Peyer's patch (tissue), 4 donors: ENCODE results near the gene STK32B. TPM values are rescaled to one million over a fixed set of nuclear protein-coding genes. Genes with fewer than 3 reads are reported as not detected.

Source experiments
- DNase-seq, 3 donors: peaks; one replicate each; pipeline ENCODE4 v3.0.0-alpha.2; 2017 to 2019
- H3K27ac ChIP-seq, 4 donors: fragments of 200-600 bp; sonication (generic); one replicate each; pipeline ENCODE4 v1.5.1; 2016 to 2019
- H3K27me3 ChIP-seq, 2 donors: fragments of 200-600 bp; sonication (generic); one replicate each; pipeline ENCODE4 v1.5.1; 2019
- H3K36me3 ChIP-seq, 3 donors: fragments of 200-600 bp; sonication (generic); one replicate each; pipeline ENCODE4 v1.5.1; 2016 to 2019
- H3K4me1 ChIP-seq, 4 donors: fragments of 200-600 bp; sonication (generic); one replicate each; pipeline ENCODE4 v1.5.1; 2016 to 2019
- H3K4me3 ChIP-seq, 4 donors: fragments of 200-600 bp; sonication (generic); 1 replicate in 3 of 4; 2 replicates in 1 of 4; pipeline ENCODE4 v1.5.1; 2016 to 2019; ENCODE audit warnings: mild to moderate bottlenecking in 1 of 4
- H3K9me3 ChIP-seq, 4 donors: fragments of 200-600 bp; sonication (generic); one replicate each; pipeline ENCODE4 v1.5.1; 2016 to 2019; ENCODE audit warnings: mild to moderate bottlenecking in 1 of 4
- POLR2A ChIP-seq, 2 donors: fragments of 450-650 bp; IDR thresholded peaks; one replicate each; pipeline ENCODE4 v1.5.1; 2017; ENCODE audit warnings: antibody characterized with exemption in 2 of 2, mild to moderate bottlenecking in 2 of 2, moderate library complexity in 2 of 2
- total RNA-seq, 4 donors: library from RNA; depleted of rRNA; stranded (reverse); fragments of >200 nt; gene quantifications; one replicate each; pipeline ENCODE4 v1.1.0, GENCODE V29; 2016
- TF ChIP-seq, protein P1 (sequence below), 6 experiments: fragments of 450-650 bp in 4 of 6; fragments of 200-600 bp in 2 of 6; sonication (generic) in 1 of 6; IDR thresholded peaks; one replicate each; pipeline ENCODE4 v1.5.1; 2017 to 2019; ENCODE audit warnings: antibody characterized with exemption in 6 of 6, mild to moderate bottlenecking in 3 of 6, moderate library complexity in 1 of 6

Gene STK32B
- total RNA-seq, 4 donors from 2014 or later = 0.35 to 3.3 (median 1.3) TPM

DNA sequence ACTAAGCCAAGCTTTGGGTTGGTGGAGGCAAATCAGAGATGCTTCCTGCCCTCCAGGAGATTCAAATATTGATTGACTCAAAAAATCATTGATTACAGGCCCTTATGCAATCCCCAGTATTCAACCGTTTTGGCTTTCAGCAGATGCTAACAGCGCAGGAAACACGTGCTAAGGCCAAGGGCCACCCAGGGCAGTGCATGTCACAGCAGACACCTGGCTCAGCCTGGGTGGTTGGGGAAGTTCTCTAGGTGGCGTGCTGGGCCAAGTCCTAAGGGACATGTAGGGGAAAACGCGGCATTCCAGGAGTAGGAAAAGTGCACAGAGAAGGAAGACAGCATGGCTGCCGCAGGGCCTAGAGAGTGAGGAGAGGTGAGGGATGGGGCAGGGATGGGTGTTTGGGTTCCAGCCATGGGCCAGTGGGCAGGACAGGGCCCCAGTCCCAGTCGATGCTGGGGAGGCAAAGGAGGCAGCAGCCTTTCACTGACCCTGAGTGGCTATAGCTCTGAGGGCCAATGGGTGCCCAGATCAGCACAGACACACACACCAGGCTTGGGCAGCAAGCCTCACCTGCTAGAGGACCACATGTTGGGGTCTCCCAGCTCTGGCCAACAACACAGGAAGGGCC, 418.0 kb downstream of the STK32B start:
- Histone ChIP-seq H3K36me3 (no peaks in the 10 kb centered on the region), H3K4me1 (no peaks in the 10 kb centered on the region), H3K27me3 (no peaks in the 10 kb centered on the region), H3K27ac (no peak overlapping the region), H3K9me3 (no peaks in the 10 kb centered on the region), H3K4me3 (no peak overlapping the region)
- TF ChIP-seq, protein P1, sequence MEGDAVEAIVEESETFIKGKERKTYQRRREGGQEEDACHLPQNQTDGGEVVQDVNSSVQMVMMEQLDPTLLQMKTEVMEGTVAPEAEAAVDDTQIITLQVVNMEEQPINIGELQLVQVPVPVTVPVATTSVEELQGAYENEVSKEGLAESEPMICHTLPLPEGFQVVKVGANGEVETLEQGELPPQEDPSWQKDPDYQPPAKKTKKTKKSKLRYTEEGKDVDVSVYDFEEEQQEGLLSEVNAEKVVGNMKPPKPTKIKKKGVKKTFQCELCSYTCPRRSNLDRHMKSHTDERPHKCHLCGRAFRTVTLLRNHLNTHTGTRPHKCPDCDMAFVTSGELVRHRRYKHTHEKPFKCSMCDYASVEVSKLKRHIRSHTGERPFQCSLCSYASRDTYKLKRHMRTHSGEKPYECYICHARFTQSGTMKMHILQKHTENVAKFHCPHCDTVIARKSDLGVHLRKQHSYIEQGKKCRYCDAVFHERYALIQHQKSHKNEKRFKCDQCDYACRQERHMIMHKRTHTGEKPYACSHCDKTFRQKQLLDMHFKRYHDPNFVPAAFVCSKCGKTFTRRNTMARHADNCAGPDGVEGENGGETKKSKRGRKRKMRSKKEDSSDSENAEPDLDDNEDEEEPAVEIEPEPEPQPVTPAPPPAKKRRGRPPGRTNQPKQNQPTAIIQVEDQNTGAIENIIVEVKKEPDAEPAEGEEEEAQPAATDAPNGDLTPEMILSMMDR (IDR thresholded peaks at IDR 0.05) = no peak
- no peak for TF ChIP-seq POLR2A (IDR thresholded peaks at IDR 0.05)
- no peak for DNase-seq

DNA sequence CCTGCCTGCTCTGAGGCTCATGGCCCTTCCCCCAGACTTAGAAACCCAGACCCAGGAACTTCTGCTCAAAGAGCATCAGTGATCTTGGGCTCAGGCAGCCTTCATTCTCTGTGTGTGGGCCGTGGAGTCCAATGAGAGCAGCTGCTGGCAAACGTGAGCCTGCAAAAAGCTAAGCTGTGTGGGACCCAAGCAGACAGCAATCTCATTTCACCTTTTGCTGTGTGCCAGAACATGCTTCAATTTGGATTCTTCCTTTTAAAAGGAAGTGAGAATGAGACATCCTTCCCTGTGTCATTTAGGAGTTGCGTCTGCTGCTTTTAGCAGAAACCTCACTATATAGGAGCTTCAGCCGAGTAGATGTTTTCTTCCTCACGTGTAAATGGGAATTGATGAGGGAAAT, 418.6 kb downstream of the STK32B start:
- H3K4me1 ChIP-seq = no peaks in the 10 kb centered on the region
- TF ChIP-seq, protein P1 (IDR thresholded peaks at IDR 0.05) = no peak
- no peak for TF ChIP-seq POLR2A (IDR thresholded peaks at IDR 0.05)
- DNase-seq = no peak

DNA sequence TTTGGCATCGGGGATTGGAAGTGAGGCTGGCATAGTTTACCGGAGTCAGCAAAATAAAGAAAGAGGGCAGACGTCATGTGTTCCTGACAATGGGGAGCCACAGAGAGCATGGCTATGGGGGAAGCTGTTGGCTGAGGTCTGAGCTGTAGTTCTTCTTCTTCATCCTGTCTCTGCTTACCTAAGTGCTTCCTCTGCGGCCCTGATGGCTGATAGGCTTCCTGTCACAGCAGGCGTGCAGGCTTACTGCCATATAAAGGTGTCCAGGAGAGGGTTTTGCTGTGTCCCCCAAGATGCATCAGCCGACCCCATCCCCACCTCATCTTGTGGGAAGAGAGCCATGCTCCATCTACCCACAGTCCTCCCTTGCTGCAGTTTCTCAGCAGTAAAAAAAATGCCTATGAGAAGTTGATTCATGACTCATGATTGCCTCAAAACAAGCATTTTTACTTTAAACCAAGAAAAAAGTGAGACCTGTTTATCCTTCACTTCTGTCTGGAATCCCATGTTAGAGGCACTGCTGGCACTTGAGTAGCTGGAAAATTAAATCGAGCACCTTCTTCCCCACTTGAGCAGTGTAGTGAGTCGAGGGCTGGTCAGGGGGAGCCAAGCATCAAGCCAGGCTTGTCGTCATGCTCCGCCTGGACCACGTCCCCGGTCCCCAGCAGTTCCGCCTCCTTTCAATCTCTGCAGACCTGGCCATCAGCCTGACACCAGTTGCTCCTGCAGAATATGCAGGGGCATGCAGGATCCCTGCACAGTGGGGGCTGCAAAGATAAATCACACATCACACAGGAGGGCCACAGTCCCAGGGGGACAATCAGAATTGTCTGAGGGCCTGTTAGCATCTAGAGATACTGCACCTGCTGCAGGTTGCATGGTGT, 419.3 kb downstream of the STK32B start:
- TF ChIP-seq, protein P1 (IDR thresholded peaks at IDR 0.05) = no peak
- TF ChIP-seq POLR2A (IDR thresholded peaks at IDR 0.05) = no peak
- Histone ChIP-seq H3K27ac (no peak overlapping the region), H3K4me1 (no peaks in the 10 kb centered on the region), H3K9me3 (no peaks in the 10 kb centered on the region), H3K4me3 (no peak overlapping the region), H3K27me3 (no peaks in the 10 kb centered on the region), H3K36me3 (no peaks in the 10 kb centered on the region)
- DNase-seq = no peak

More for the DNA sequence above, 418.6 kb downstream of the STK32B start:
- H3K27ac ChIP-seq = no peak overlapping the region
- no peaks in the 10 kb centered on the region for H3K36me3 ChIP-seq
- no peaks in the 10 kb centered on the region for H3K9me3 ChIP-seq
- no peak overlapping the region for H3K4me3 ChIP-seq
- no peaks in the 10 kb centered on the region for H3K27me3 ChIP-seq

DNA sequence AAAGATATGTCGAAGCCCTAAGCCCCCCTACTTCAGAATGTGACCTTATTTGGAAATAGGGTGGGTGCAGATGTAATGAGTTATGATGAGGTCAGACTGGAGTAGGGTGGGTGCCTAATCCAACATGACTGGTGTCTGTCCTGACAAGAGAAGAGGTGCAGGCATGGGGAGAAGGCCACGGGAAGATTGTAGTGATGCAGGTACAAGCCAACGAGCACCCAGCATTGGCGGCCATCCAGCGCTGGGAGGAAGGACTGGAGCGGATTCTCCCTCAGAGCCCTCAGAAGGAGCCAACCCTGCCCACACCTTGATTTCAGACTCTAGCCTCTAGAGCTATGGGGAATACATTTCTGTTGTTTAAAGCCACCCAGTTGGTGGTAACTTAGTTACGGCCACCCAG, 419.9 kb downstream of the STK32B start:
- TF ChIP-seq POLR2A (IDR thresholded peaks at IDR 0.05) = no peak
- TF ChIP-seq, protein P1 (IDR thresholded peaks at IDR 0.05) = no peak
- no peak overlapping the region for H3K27ac ChIP-seq
- no peaks in the 10 kb centered on the region for H3K4me1 ChIP-seq
- no peak overlapping the region for H3K4me3 ChIP-seq
- H3K36me3 ChIP-seq = no peaks in the 10 kb centered on the region
- no peaks in the 10 kb centered on the region for H3K27me3 ChIP-seq
- no peaks in the 10 kb centered on the region for H3K9me3 ChIP-seq
- DNase-seq = no peak

DNA sequence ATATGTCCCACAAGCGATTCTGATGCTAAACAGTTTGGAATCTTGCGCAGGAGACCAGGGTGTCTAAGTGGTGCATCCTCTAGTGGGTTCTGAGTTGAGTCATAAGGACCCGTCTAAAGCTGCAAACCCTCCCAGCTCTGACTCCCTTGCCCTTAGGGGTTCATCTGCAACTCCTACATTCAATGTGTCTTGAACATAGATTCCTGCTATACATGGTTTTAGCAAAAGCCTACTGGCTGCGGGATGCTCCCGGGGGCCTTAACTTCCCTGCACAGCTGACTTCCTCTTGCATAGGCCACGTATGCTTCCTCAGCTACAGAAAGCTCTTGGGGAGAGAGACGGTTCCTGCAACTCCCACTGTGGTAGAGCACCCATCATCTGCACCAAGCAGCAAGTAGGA, 420.4 kb downstream of the STK32B start:
- Histone ChIP-seq H3K4me3 (no peak overlapping the region), H3K9me3 (no peaks in the 10 kb centered on the region), H3K27me3 (no peaks in the 10 kb centered on the region), H3K36me3 (no peaks in the 10 kb centered on the region), H3K4me1 (no peaks in the 10 kb centered on the region), H3K27ac (no peak overlapping the region)
- TF ChIP-seq POLR2A (IDR thresholded peaks at IDR 0.05) = no peak
- TF ChIP-seq, protein P1 (IDR thresholded peaks at IDR 0.05) = no peak
- DNase-seq = no peak
